Measurements from ENCODE around the gene DTX3. TPM values are rescaled to one million over a fixed set of nuclear protein-coding genes. Genes with fewer than 3 reads are reported as not detected.
A peak's percentile ranks its signal among the peaks of the same experiment; 100 is the strongest.

The DTX3 gene
- total RNA-seq, 1 donor from 2014 or later = 56.4 TPM

DNA sequence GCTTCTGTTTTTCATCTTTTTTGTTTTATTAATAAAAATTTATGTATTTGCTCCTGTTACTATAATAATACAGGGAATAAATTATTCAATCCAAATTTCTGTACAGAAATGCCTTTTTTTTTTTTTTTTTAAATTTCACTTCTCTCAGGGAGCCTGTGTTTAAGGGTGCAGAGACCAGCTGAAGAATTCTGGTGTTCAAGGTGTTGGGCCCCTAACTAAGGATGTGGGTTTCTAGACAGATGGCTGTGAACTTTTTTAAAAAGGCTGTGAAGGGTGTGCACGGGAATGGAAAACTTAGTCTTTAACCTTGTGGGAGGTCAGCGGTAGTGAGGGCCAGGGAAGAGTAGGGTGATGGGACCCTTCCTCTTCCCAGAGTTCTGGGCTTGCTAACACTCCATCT, 1.3 kb upstream of the DTX3 start:
- H3K27me3 ChIP-seq = no peaks in the 10 kb centered on the region
- DNase-seq (ENCODE audit: low spot score) = no peak
- peaks cover 16% of the 10 kb centered on the region for H3K79me2 ChIP-seq (ENCODE audit: low read depth)
- TF ChIP-seq EZH2phosphoT487 (IDR thresholded peaks at IDR 0.05) = no peak
- TF ChIP-seq CTCF (IDR thresholded peaks at IDR 0.05) = no peak
- TF ChIP-seq EZH2 (IDR thresholded peaks at IDR 0.05) = no peak
- H3K4me3 ChIP-seq = no peak overlapping the region
- H2AFZ ChIP-seq (replicated peaks) = peak overlapping the region; percentile 99
- H3K36me3 ChIP-seq = no peaks in the 10 kb centered on the region
- no peak overlapping the region for H3K9ac ChIP-seq
- peak overlapping the region; percentile 95 for H3K4me2 ChIP-seq
- H3K4me1 Mint-ChIP-seq = peaks cover 23% of the 10 kb centered on the region
- H3F3A ChIP-seq (ENCODE audit: low read depth) = peaks cover 15% of the 10 kb centered on the region
- peaks cover 8% of the 10 kb centered on the region for H3K27me3 Mint-ChIP-seq (ENCODE audit: insufficient read depth, low read depth)
- H3K9me3 ChIP-seq (ENCODE audit: low read depth) = no peaks in the 10 kb centered on the region
- H3K9me3 Mint-ChIP-seq = no peaks in the 10 kb centered on the region
- peak overlapping the region; percentile 91 for H3K4me3 Mint-ChIP-seq
- H3K4me1 ChIP-seq = peaks cover 18% of the 10 kb centered on the region
- no peak overlapping the region for H3K27ac Mint-ChIP-seq
- H4K20me1 ChIP-seq (ENCODE audit: low read depth) = peaks cover 6% of the 10 kb centered on the region
- no peak overlapping the region for H3K27ac ChIP-seq
- peaks cover 26% of the 10 kb centered on the region for H3K36me3 Mint-ChIP-seq

- H3K4me3 Mint-ChIP-seq = peak overlapping the region; percentile 91
- H3K27me3 ChIP-seq = no peaks in the 10 kb centered on the region
- peaks cover 21% of the 10 kb centered on the region for H3F3A ChIP-seq (ENCODE audit: low read depth)
- no peak for DNase-seq (ENCODE audit: low spot score)
- no peaks in the 10 kb centered on the region for H3K9me3 ChIP-seq (ENCODE audit: low read depth)
- peak overlapping the region; percentile 96 for H3K27ac Mint-ChIP-seq
- no peaks in the 10 kb centered on the region for H3K9me3 Mint-ChIP-seq
- H3K4me1 Mint-ChIP-seq = peaks cover 23% of the 10 kb centered on the region
- no peak overlapping the region for H3K27ac ChIP-seq
- no peak for TF ChIP-seq EZH2 (IDR thresholded peaks at IDR 0.05)
- no peak for TF ChIP-seq EZH2phosphoT487 (IDR thresholded peaks at IDR 0.05)
- TF ChIP-seq CTCF (IDR thresholded peaks at IDR 0.05) = no peak
- peaks cover 22% of the 10 kb centered on the region for H3K36me3 Mint-ChIP-seq
- H3K36me3 ChIP-seq = no peaks in the 10 kb centered on the region
- H2AFZ ChIP-seq (replicated peaks) = peak overlapping the region; percentile 99
- H4K20me1 ChIP-seq (ENCODE audit: low read depth) = peaks cover 8% of the 10 kb centered on the region
- peaks cover 16% of the 10 kb centered on the region for H3K79me2 ChIP-seq (ENCODE audit: low read depth)
- peaks cover 8% of the 10 kb centered on the region for H3K27me3 Mint-ChIP-seq (ENCODE audit: insufficient read depth, low read depth)
- peak overlapping the region; percentile 83 for H3K9ac ChIP-seq
- H3K4me2 ChIP-seq = peak overlapping the region; percentile 95
- peaks cover 18% of the 10 kb centered on the region for H3K4me1 ChIP-seq
- H3K4me3 ChIP-seq = peak overlapping the region; percentile 98
These were observed 690 bp upstream of the DTX3 start for GRCh38 chr12:57603815-57604453.

DNA sequence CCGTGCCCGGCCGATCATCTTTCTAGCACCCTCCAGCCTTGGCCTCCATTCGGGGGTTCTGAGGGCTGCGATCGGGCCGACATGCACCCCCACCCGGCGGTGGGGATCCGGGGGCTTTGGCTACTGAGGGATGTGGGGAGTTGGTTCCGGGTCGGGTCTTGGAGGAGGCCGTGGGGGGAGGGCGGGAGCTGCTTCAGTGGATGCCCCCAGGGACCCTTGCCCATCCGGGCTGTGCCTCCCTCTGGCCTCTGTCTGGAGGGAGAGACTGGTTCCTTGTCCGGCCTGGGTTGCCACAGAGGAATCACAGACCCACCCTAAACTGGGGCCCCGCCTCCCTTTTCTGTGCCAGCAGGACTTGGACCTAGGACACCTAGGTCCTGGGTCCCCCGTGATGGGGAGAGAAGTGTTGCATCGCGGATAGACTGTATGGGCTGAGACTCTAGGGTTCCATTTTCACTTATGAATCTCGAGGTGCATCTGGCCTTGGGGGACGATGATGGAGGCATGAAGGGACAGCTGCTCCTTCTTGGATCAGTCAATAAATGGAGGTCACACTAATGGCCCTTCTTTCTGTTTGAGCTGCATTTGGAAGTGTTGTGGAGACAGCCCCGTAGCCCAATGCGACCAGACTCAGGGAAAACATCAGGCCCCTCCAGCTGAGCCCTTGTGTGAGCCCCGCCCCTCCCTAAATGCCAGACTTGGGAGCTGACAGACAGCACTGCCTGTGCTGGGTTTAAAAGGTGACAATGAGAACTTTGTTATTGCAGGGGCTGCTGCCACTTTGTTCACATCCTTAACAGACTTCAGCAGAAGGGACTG, 577 bp downstream of the DTX3 start:
- Histone ChIP-seq H3K9me3 (ENCODE audit: low read depth) (no peaks in the 10 kb centered on the region), H2AFZ (replicated peaks) (peak overlapping the region; percentile 99), H3K36me3 (no peaks in the 10 kb centered on the region), H3K4me1 (peaks cover 26% of the 10 kb centered on the region), H3K27me3 (peaks cover 11% of the 10 kb centered on the region), H4K20me1 (ENCODE audit: low read depth) (peaks cover 13% of the 10 kb centered on the region), H3F3A (ENCODE audit: low read depth) (peaks cover 34% of the 10 kb centered on the region), H3K4me2 (peak overlapping the region; percentile 95), H3K27ac (no peak overlapping the region), H3K79me2 (ENCODE audit: low read depth) (peaks cover 16% of the 10 kb centered on the region), H3K4me3 (peak overlapping the region; percentile 98), H3K9ac (peak overlapping the region; percentile 83)
- Mint-ChIP-seq H3K4me1 (peaks cover 23% of the 10 kb centered on the region), H3K36me3 (peaks cover 19% of the 10 kb centered on the region), H3K9me3 (no peaks in the 10 kb centered on the region), H3K4me3 (peak overlapping the region; percentile 91), H3K27ac (peak overlapping the region; percentile 90), H3K27me3 (ENCODE audit: insufficient read depth, low read depth) (peaks cover 9% of the 10 kb centered on the region)
- TF ChIP-seq CTCF (IDR thresholded peaks at IDR 0.05) (no peak), EZH2 (IDR thresholded peaks at IDR 0.05) (no peak), EZH2phosphoT487 (IDR thresholded peaks at IDR 0.05) (no peak)
- peak; percentile 46 for DNase-seq (ENCODE audit: low spot score)
